ENCODE data around the gene FER1L5. TPM values are rescaled to one million over a fixed set of nuclear protein-coding genes. Genes with fewer than 3 reads are reported as not detected.
A peak's percentile ranks its signal among the peaks of the same experiment; 100 is the strongest.

The FER1L5 gene
- total and polyA plus RNA-seq, 9 of the 15 experiments (the other 6 are each of a cell fraction or from before 2014, with no cell fraction given), result 0.01 TPM; not detected in 6

- TF ChIP-seq SFPQ (IDR thresholded peaks at IDR 0.05; ENCODE audit: low read depth, low read length) (no peak), HSF4 (CRISPR knock-in tag; IDR thresholded peaks at IDR 0.05; ENCODE audit: borderline replicate concordance) (no peak), RCOR1 (IDR thresholded peaks at IDR 0.05; ENCODE audit: borderline replicate concordance in 1 of 2, low read depth in 2 of 2, low read length in 2 of 2) (0 out of 4 replicates have a peak, but pooled peaks of 1 of the 2 experiments have one; percentile 20), ETV5 (CRISPR knock-in tag; IDR thresholded peaks at IDR 0.05; ENCODE audit: low read depth) (0 out of 2 replicates have a peak, but pooled peaks have one; percentile 1)
Measured at GRCh38 chr2:96739076-96739632, 96.6 kb downstream of the FER1L5 start (continued).

GRCh38 chr2:96739633-96740428, 97.3 kb downstream of the FER1L5 start, which contains the start of gene LMAN2L:
Gene LMAN2L, minus strand, starts transcription at chr2:96740064. Its CDS starts 24 bp downstream, at chr2:96740040.
- peak within 1 kb of the TSS; percentile 94 for H2AFZ ChIP-seq (ENCODE audit: low read depth, low read length)
- FAIRE-seq, result peak; percentile 99
- peak within 1 kb of the TSS; percentile 80 to 92 for H3K9ac ChIP-seq (ENCODE audit: insufficient read depth in 1 of 2, low read depth in 2 of 2, low read length in 2 of 2)
- peak within 1 kb of the TSS; percentile 81 for H3K4me3 ChIP-seq
- under 1% methylated on average over 39 of the region's 43 CpGs for WGBS (ENCODE audit: insufficient coverage, low coverage, missing lambda C conversion rate)
- peak within 1 kb of the TSS; percentile 91 for H3K4me2 ChIP-seq (ENCODE audit: insufficient read depth, low read length)
- ChIA-PET POLR2A (interaction anchor here (0.9 kb wide), 1 partner anchor 71 kb away, joined by 3 read pairs; no protein-coding TSS in a partner anchor), CTCF (ENCODE audit: low intra/inter-chr PET ratio) (interaction anchor here (0.7 kb wide), 1 partner anchor 20 kb away, joined by 3 read pairs; no protein-coding TSS in a partner anchor)
- no peaks in the 10 kb centered on the region for H3K9me1 ChIP-seq (ENCODE audit: control insufficient read depth, insufficient read depth, low read length)
- peaks cover 9 to 11% of the 10 kb centered on the region in 2 experiments; a peak in 4 of 5 replicates for H3K4me1 ChIP-seq (replicated peaks in 1 of 2; ENCODE audit: control insufficient read depth in 2 of 2, insufficient read depth in 2 of 2, low read length in 2 of 2)
- H3K36me3 ChIP-seq (ENCODE audit: control insufficient read depth, insufficient read depth, low read length), result peaks cover 23% of the 10 kb centered on the region; the same call in 2 of the 3 replicates
- H3K27me3 ChIP-seq (ENCODE audit: control insufficient read depth in 2 of 2, insufficient read depth in 2 of 2, low read length in 2 of 2), result no peaks in the 10 kb centered on the region
- no peaks in the 10 kb centered on the region for H4K20me1 ChIP-seq (replicated peaks; ENCODE audit: control insufficient read depth, insufficient read depth, low read length)
- ATAC-seq, result peak; percentile 100
- peak; percentile 97 to 98 (median 98) for DNase-seq (ENCODE audit: extremely low read depth in 1 of 4, low spot score in 3 of 4)
- intact Hi-C loops (cut with micrococcal nuclease) (loop anchor here (5.0 kb wide), 1 partner anchor 103 kb away; the partner anchor contains the start of gene KANSL3), in situ Hi-C loops (cut with MboI) (no loop called here)
- BruUV-seq (replicated peaks), result no TSS peak
- peaks cover 16% of the 10 kb centered on the region; the same call in 2 of the 3 replicates for H3K79me2 ChIP-seq (ENCODE audit: control insufficient read depth, insufficient read depth, low read length)
- H3K27ac ChIP-seq (ENCODE audit: extremely low read depth, low read depth, low read length), result peak within 1 kb of the TSS; percentile 57
- no peaks in the 10 kb centered on the region for H3K9me3 ChIP-seq (replicated peaks; ENCODE audit: control insufficient read depth, insufficient read depth, low read depth, low read length)
- no peak for TF ChIP-seq GATAD2A (IDR thresholded peaks at IDR 0.05)
- peak; percentile 85 for TF ChIP-seq FOS (IDR thresholded peaks at IDR 0.05; ENCODE audit: extremely low read depth, insufficient read length)
- peak; percentile 58; the same call in 1 of the 2 replicates for TF ChIP-seq ATF7 (IDR thresholded peaks at IDR 0.05)
- TF ChIP-seq MED1 (CRISPR knock-in tag; IDR thresholded peaks at IDR 0.05; ENCODE audit: borderline replicate concordance), result no peak
- TF ChIP-seq NFYB (IDR thresholded peaks at IDR 0.05; ENCODE audit: extremely low read depth, insufficient read length), result peak; percentile 85
- no peak for TF ChIP-seq ZNF77 (CRISPR knock-in tag; IDR thresholded peaks at IDR 0.05)
- no peak for TF ChIP-seq RFX5 (IDR thresholded peaks at IDR 0.05; ENCODE audit: low read depth, low read length)
- TF ChIP-seq, protein P1, sequence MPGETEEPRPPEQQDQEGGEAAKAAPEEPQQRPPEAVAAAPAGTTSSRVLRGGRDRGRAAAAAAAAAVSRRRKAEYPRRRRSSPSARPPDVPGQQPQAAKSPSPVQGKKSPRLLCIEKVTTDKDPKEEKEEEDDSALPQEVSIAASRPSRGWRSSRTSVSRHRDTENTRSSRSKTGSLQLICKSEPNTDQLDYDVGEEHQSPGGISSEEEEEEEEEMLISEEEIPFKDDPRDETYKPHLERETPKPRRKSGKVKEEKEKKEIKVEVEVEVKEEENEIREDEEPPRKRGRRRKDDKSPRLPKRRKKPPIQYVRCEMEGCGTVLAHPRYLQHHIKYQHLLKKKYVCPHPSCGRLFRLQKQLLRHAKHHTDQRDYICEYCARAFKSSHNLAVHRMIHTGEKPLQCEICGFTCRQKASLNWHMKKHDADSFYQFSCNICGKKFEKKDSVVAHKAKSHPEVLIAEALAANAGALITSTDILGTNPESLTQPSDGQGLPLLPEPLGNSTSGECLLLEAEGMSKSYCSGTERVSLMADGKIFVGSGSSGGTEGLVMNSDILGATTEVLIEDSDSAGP (CRISPR knock-in tag; IDR thresholded peaks at IDR 0.05), result peak; percentile 94
